HS-27A (cell line): ENCODE data around the gene DNMT3A.

Source experiments
- DNase-seq: peaks from one replicate; pipeline ENCODE4 v3.0.0-alpha.2; 2012; ENCODE audit warnings: low read depth, missing footprints

DNMT3A gene

GRCh38 chr2:25324905-25325592 lies 16.7 kb downstream of the DNMT3A start:
- DNase-seq = no peak

GRCh38 chr2:25324251-25324650 lies 17.5 kb downstream of the DNMT3A start:
- DNase-seq = no peak

- no peak for DNase-seq
Observed at GRCh38 chr2:25323610-25324189, 18.0 kb downstream of the DNMT3A start.

GRCh38 chr2:25323042-25323514 lies 18.6 kb downstream of the DNMT3A start:
- DNase-seq = no peak

GRCh38 chr2:25322312-25322711 lies 19.4 kb downstream of the DNMT3A start:
- no peak for DNase-seq

GRCh38 chr2:25320077-25320476 lies 21.6 kb downstream of the DNMT3A start:
- DNase-seq = no peak

GRCh38 chr2:25316101-25316500 lies 25.6 kb downstream of the DNMT3A start:
- no peak for DNase-seq

GRCh38 chr2:25315316-25315680 lies 26.4 kb downstream of the DNMT3A start:
- DNase-seq = no peak

GRCh38 chr2:25314514-25315315 lies 27.0 kb downstream of the DNMT3A start:
- DNase-seq = no peak

- no peak for DNase-seq
Observed at GRCh38 chr2:25313711-25314513, 27.8 kb downstream of the DNMT3A start.

- no peak for DNase-seq
Observed at GRCh38 chr2:25312958-25313710, 28.6 kb downstream of the DNMT3A start.

GRCh38 chr2:25311865-25312575 lies 29.7 kb downstream of the DNMT3A start:
- DNase-seq = no peak

GRCh38 chr2:25310965-25311864 lies 30.5 kb downstream of the DNMT3A start:
- no peak for DNase-seq

- no peak for DNase-seq
Observed at GRCh38 chr2:25310709-25310964, 31.1 kb downstream of the DNMT3A start.

- DNase-seq = no peak
Observed at GRCh38 chr2:25309402-25309801, 32.3 kb downstream of the DNMT3A start.

GRCh38 chr2:25308599-25308998 lies 33.1 kb downstream of the DNMT3A start:
- DNase-seq = no peak

- DNase-seq = no peak
Observed at GRCh38 chr2:25307949-25308557, 33.7 kb downstream of the DNMT3A start.

- DNase-seq = no peak
Observed at GRCh38 chr2:25306777-25307368, 34.9 kb downstream of the DNMT3A start.

GRCh38 chr2:25305775-25306174 lies 36.0 kb downstream of the DNMT3A start:
- no peak for DNase-seq
